Measurements from ENCODE around the gene TRIM9. TPM values are rescaled to one million over a fixed set of nuclear protein-coding genes. Genes with fewer than 3 reads are reported as not detected.

TRIM9 gene
- total RNA-seq, 1 donor from 2014 or later: 2.3 TPM

- TF ChIP-seq CTCF (IDR thresholded peaks at IDR 0.05; ENCODE audit: unreplicated experiment): no peak
- no peak overlapping the region for H3K27ac Mint-ChIP-seq (ENCODE audit: unreplicated experiment)
- H3K4me3 Mint-ChIP-seq (ENCODE audit: unreplicated experiment): no peak overlapping the region
- no peaks in the 10 kb centered on the region for H3K9me3 Mint-ChIP-seq (ENCODE audit: unreplicated experiment)
- no peak for DNase-seq (ENCODE audit: low spot score)
- H3K27me3 Mint-ChIP-seq (ENCODE audit: unreplicated experiment): no peaks in the 10 kb centered on the region
- H3K4me1 Mint-ChIP-seq (ENCODE audit: unreplicated experiment): no peaks in the 10 kb centered on the region
- H3K36me3 Mint-ChIP-seq (ENCODE audit: low read depth, unreplicated experiment): no peaks in the 10 kb centered on the region
Observed at GRCh38 chr14:51073731-51074130, 21.2 kb downstream of the TRIM9 start.

- H3K36me3 Mint-ChIP-seq (ENCODE audit: low read depth, unreplicated experiment): no peaks in the 10 kb centered on the region
- no peak for TF ChIP-seq CTCF (IDR thresholded peaks at IDR 0.05; ENCODE audit: unreplicated experiment)
- H3K4me3 Mint-ChIP-seq (ENCODE audit: unreplicated experiment): no peak overlapping the region
- H3K4me1 Mint-ChIP-seq (ENCODE audit: unreplicated experiment): no peaks in the 10 kb centered on the region
- no peaks in the 10 kb centered on the region for H3K9me3 Mint-ChIP-seq (ENCODE audit: unreplicated experiment)
- no peak overlapping the region for H3K27ac Mint-ChIP-seq (ENCODE audit: unreplicated experiment)
- DNase-seq (ENCODE audit: low spot score): no peak
- H3K27me3 Mint-ChIP-seq (ENCODE audit: unreplicated experiment): no peaks in the 10 kb centered on the region
Observed at GRCh38 chr14:51072976-51073375, 21.9 kb downstream of the TRIM9 start.

- Mint-ChIP-seq H3K9me3 (ENCODE audit: unreplicated experiment) (no peaks in the 10 kb centered on the region), H3K4me3 (ENCODE audit: unreplicated experiment) (no peak overlapping the region), H3K4me1 (ENCODE audit: unreplicated experiment) (no peaks in the 10 kb centered on the region), H3K27ac (ENCODE audit: unreplicated experiment) (no peak overlapping the region), H3K36me3 (ENCODE audit: low read depth, unreplicated experiment) (no peaks in the 10 kb centered on the region), H3K27me3 (ENCODE audit: unreplicated experiment) (peaks cover 3% of the 10 kb centered on the region)
- DNase-seq (ENCODE audit: low spot score): no peak
- no peak for TF ChIP-seq CTCF (IDR thresholded peaks at IDR 0.05; ENCODE audit: unreplicated experiment)
Observed at GRCh38 chr14:51071857-51072256, 23.0 kb downstream of the TRIM9 start.

- Mint-ChIP-seq H3K27ac (ENCODE audit: unreplicated experiment) (no peak overlapping the region), H3K9me3 (ENCODE audit: unreplicated experiment) (no peaks in the 10 kb centered on the region), H3K4me1 (ENCODE audit: unreplicated experiment) (no peaks in the 10 kb centered on the region), H3K4me3 (ENCODE audit: unreplicated experiment) (no peak overlapping the region), H3K36me3 (ENCODE audit: low read depth, unreplicated experiment) (no peaks in the 10 kb centered on the region), H3K27me3 (ENCODE audit: unreplicated experiment) (peaks cover 3% of the 10 kb centered on the region)
- TF ChIP-seq CTCF (IDR thresholded peaks at IDR 0.05; ENCODE audit: unreplicated experiment): no peak
- no peak for DNase-seq (ENCODE audit: low spot score)
Observed at GRCh38 chr14:51070726-51071125, 24.2 kb downstream of the TRIM9 start.

GRCh38 chr14:51069055-51069454, 25.9 kb downstream of the TRIM9 start:
- H3K27me3 Mint-ChIP-seq (ENCODE audit: unreplicated experiment): peaks cover 3% of the 10 kb centered on the region
- DNase-seq (ENCODE audit: low spot score): no peak
- H3K36me3 Mint-ChIP-seq (ENCODE audit: low read depth, unreplicated experiment): no peaks in the 10 kb centered on the region

More at GRCh38 chr14:51069055-51069454, 25.9 kb downstream of the TRIM9 start:
- Mint-ChIP-seq H3K4me1 (ENCODE audit: unreplicated experiment) (no peaks in the 10 kb centered on the region), H3K9me3 (ENCODE audit: unreplicated experiment) (no peaks in the 10 kb centered on the region), H3K27ac (ENCODE audit: unreplicated experiment) (no peak overlapping the region), H3K4me3 (ENCODE audit: unreplicated experiment) (no peak overlapping the region)
- TF ChIP-seq CTCF (IDR thresholded peaks at IDR 0.05; ENCODE audit: unreplicated experiment): no peak
